Vagina (tissue), 2 donors: ENCODE measurements around the gene DNAH6.

Source experiments
- POLR2A ChIP-seq, 2 donors: fragments of 450-650 bp; IDR thresholded peaks; one replicate each; pipeline ENCODE4 v1.6.1; 2017; ENCODE audit warnings: antibody characterized with exemption in 2 of 2, mild to moderate bottlenecking in 2 of 2, moderate library complexity in 2 of 2
- POLR2AphosphoS5 ChIP-seq, 2 donors: sonication (generic); formaldehyde crosslinking; IDR thresholded peaks; one replicate each; pipeline ENCODE4 v1.9.0; 2017; ENCODE audit warnings: antibody characterized with exemption in 2 of 2, mild to moderate bottlenecking in 2 of 2, low read depth in 1 of 2; ENCODE audit not compliant: insufficient read depth in 1 of 2

- TF ChIP-seq POLR2A (IDR thresholded peaks at IDR 0.05) (no peak), POLR2AphosphoS5 (IDR thresholded peaks at IDR 0.05; ENCODE audit: insufficient read depth in 1 of 2, low read depth in 1 of 2) (no peak)
Measured at GRCh38 chr2:84498150-84498799, 18.0 kb upstream of the DNAH6 start.
